PC-3 (cell line): ENCODE results near the gene DCTD.

Experiments
- CTCF ChIP-seq: fragments of 300-600 bp; sonication (generic); conservative IDR thresholded peaks from 2 replicates; pipeline ENCODE4 v1.5.1; 2017; ENCODE audit warnings: antibody characterized with exemption, low read depth, mild to moderate bottlenecking, low read length
- EZH2 ChIP-seq: fragments of 300-600 bp; sonication (generic); IDR thresholded peaks from one replicate; pipeline ENCODE4 v1.6.1; 2017; ENCODE audit warnings: antibody characterized with exemption, mild to moderate bottlenecking, low read length; ENCODE audit not compliant: unreplicated experiment

GRCh38 chr4:182925298-182925757 is 8.1 kb upstream of the DCTD start:
- TF ChIP-seq EZH2 (no peak), CTCF (peak; percentile 80)
